GM19035 (cell line): Measurements from ENCODE around the gene ERFE.

Source experiments
- ATAC-seq: cut with Tn5 transposase; IDR thresholded peaks from one replicate; pipeline ENCODE4 v1.9.1; 2021; ENCODE audit not compliant: unreplicated experiment

The ERFE gene

GRCh38 chr2:238152771-238153688, 5.7 kb upstream of the ERFE start:
- no peak for ATAC-seq

- no peak for ATAC-seq
Observed at GRCh38 chr2:238154570-238154969, 4.2 kb upstream of the ERFE start.

DNA sequence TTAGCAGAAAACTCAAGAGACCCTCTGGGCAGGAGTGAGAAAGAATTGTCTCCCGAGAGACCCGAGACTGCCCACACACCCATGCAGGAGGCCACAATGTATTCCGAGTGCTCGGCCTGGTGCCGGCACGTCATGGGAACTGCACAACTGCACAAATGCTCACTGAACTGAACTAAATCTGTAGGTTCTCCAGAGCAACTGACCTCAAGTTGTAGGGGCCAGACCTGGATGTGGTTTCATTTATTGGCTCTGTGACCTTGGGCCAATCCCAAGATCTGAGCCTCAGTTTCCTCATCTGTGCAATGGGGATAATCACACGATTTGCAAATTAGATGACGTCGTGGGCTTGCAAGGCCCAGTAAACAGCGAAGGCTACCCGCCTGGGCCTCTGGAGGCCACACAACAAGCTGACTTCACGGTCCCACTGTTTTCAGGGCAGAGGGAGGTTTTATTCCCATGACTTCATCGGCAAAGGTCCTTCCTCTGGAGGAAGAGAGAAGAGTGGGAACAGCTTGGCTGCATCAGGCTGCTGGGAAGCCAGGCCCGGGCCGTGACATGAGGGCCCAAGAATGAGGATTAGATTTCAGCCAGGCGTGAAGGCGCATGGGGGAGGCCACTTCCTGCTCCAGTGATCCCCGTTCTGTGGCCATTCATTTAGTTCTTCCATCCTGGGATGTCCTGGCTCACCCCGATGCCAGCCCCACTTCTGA, 3.6 kb upstream of the ERFE start:
- no peak for ATAC-seq

GRCh38 chr2:238155761-238156694, 2.7 kb upstream of the ERFE start:
- no peak for ATAC-seq

GRCh38 chr2:238157506-238158017, 1.2 kb upstream of the ERFE start:
- no peak for ATAC-seq

DNA sequence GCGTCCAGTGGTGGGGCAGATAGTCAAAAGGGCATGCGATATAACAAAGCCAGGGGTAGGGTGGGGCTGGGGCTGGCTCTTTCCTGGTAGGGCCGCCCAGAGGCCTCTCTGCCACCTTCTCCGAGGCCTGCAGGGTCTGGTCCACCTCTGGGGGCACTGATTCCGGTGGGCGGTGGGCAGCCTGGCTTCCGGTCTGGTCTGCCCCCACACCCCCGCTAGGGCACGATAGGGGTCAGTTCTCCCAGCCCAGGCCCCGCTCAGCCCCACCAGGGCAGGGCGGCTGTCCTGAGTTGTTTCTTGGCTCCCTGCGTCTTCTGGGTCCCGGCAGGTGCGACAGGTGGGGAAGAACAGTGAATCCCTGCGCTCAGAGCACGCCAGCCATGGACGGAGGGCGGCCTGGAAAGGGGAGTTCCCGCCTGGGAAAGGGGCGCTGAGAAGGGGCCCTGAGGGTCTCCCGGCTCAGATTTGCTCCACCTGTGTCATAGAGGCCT, 707 bp upstream of the ERFE start:
- no peak for ATAC-seq

DNA sequence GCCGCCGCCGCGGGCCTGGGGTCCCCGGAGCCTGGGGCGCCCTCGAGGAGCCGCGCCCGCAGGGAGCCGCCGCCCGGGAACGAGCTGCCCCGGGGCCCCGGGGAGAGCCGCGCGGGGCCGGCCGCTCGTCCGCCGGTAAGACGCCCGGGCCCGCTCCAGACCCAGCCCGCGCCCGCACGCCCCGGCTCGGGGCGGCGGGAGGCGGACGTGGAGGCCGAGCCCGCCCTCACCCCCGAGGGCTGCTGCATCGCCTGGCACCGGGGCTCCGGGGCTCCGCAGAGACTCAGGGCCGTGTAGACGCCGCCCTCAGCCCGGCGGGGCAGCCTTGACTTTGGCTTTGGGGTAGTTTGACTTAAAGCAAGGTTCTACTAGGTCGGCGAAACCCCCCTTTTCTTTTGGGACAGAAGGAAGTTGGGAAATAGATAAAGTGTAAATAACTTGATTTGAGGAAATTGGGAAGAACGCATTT, 335 bp downstream of the ERFE start:
- peak; percentile 29 for ATAC-seq

- ATAC-seq, result no peak
Observed at GRCh38 chr2:238159661-238160205, 963 bp downstream of the ERFE start.

GRCh38 chr2:238160206-238161129, 1.7 kb downstream of the ERFE start:
- ATAC-seq, result no peak

- ATAC-seq, result no peak
Observed at GRCh38 chr2:238161291-238162051, 2.7 kb downstream of the ERFE start.

- no peak for ATAC-seq
Observed at GRCh38 chr2:238162251-238162845, 3.6 kb downstream of the ERFE start.

DNA sequence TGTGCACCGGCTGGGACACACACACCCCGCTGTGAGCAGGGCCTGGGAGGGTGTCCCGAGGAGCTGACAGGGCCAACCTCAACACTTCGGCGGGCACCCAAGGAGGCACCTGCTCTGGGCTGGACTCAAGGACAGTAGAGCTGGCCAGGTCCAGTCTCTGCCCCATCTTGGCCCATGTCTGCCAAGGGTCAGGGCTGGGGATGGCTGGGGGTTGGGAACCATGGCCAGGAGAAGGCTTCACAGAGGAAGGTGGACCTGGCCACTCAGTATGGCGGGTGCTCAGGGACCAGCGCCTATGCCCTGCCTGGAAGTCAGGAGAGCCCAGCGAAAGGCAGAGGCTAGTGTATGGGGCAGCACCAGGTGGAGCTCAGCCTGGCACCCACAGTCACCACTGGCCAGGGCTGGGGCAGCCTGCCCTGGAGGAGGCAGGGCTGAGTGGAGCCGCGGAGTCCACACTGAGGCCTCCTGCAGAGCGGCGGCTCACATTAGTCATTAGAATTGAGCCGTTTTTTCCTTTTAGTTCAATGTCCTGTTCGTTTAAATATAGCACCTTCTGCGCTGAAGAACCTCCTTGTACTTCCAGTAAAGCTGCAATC, 4.2 kb downstream of the ERFE start:
- ATAC-seq, result no peak

- no peak for ATAC-seq
Observed at GRCh38 chr2:238163481-238164198, 4.9 kb downstream of the ERFE start.

- no peak for ATAC-seq
Observed at GRCh38 chr2:238164906-238165287, 6.1 kb downstream of the ERFE start.

- no peak for ATAC-seq
Observed at GRCh38 chr2:238165288-238165921, 6.6 kb downstream of the ERFE start.
